K562 (cell line): ENCODE data around the gene HAAO. TPM values are rescaled to one million over a fixed set of nuclear protein-coding genes. Genes with fewer than 3 reads are reported as not detected.
A peak's percentile ranks its signal among the peaks of the same experiment; 100 is the strongest.

Experiments used
- ATAC-seq: fragments of 200-7000 bp; cut with Tn5 transposase; 3 replicates; pipeline ENCODE4 v1.9.1; 2020; ENCODE audit warnings: moderate library complexity
- BruUV-seq: library from RNA; stranded (reverse); fragments of 400-500 nt; replicated peaks from 2 replicates; lab custom pipeline; 2021; lab: Mats Ljungman, UMichigan
- CTCF ChIA-PET: fragments of 300-600 bp; formaldehyde crosslinking; extraction: SDS; loops from one replicate; lab custom pipeline; 2021; ENCODE audit warnings: low intra/inter-chr PET ratio; lab: Yijun Ruan, JAX
- POLR2A ChIA-PET: fragments of 300-600, 350-650 bp; sonication (Branson Sonifier 250); formaldehyde crosslinking; extraction: SDS; loops from one replicate; lab custom pipeline; 2021; ENCODE audit warnings: antibody characterized with exemption, inconsistent platforms; lab: Yijun Ruan, JAX
- DNase-seq, 4 experiments: peaks; one replicate each; pipeline versions ENCODE4 v3.0.0 to v3.0.0-alpha.2; 2011 to 2018; ENCODE audit warnings: low spot score in 3 of 4, mixed read lengths in 3 of 4; ENCODE audit errors: extremely low read depth in 1 of 4
- FAIRE-seq: peaks from 2 replicates; lab custom pipeline; 2011; peaks lifted over from hg19 to GRCh38; lab: Jason Lieb, UNC
- H2AFZ ChIP-seq: 2 replicates; pipeline ENCODE4 v1.6.0; 2011; ENCODE audit warnings: low read depth, low read length, control low read depth, inconsistent platforms
- H3K27ac ChIP-seq: fragments of 200-600 bp; 3 replicates; pipeline ENCODE4 v1.8.0; 2011; ENCODE audit warnings: low read depth, mild to moderate bottlenecking, control low read depth, inconsistent platforms, low read length, moderate library complexity, mixed read lengths; ENCODE audit errors: extremely low read depth
- H3K27me3 ChIP-seq, 2 experiments: fragments of 300-600 bp in 1 of 2; 2 replicates in 1 of 2; 3 replicates in 1 of 2; pipeline versions ENCODE4 v1.6.0 to v1.8.0; 2011; ENCODE audit warnings: inconsistent platforms in 2 of 2, low read length in 2 of 2, mild to moderate bottlenecking in 1 of 2, mixed read lengths in 1 of 2, moderate library complexity in 1 of 2; ENCODE audit not compliant: control insufficient read depth in 2 of 2, insufficient read depth in 2 of 2
- H3K36me3 ChIP-seq: fragments of 300-600 bp; 3 replicates; pipeline ENCODE4 v1.8.0; 2011; ENCODE audit warnings: mild to moderate bottlenecking, low read length, inconsistent platforms; ENCODE audit not compliant: control insufficient read depth, insufficient read depth
- H3K4me1 ChIP-seq, 2 experiments: fragments of 200-600 bp in 1 of 2; replicated peaks in 1 of 2; 2 replicates in 1 of 2; 3 replicates in 1 of 2; pipeline versions ENCODE4 v1.5.1 to v1.8.0; 2011; ENCODE audit warnings: inconsistent platforms in 2 of 2, low read length in 2 of 2, mild to moderate bottlenecking in 1 of 2, mixed read lengths in 1 of 2, moderate library complexity in 1 of 2; ENCODE audit not compliant: control insufficient read depth in 2 of 2, insufficient read depth in 2 of 2
- H3K4me2 ChIP-seq: 2 replicates; pipeline ENCODE4 v1.6.1; 2011; ENCODE audit warnings: low read length, control low read depth, inconsistent platforms, mixed read lengths; ENCODE audit not compliant: insufficient read depth
- H3K4me3 ChIP-seq: fragments of 200-600 bp; sonication (generic), shearing (Covaris generic); 2 replicates; pipeline ENCODE4 v1.5.1; 2016; ENCODE audit warnings: control low read depth, inconsistent platforms
- H3K79me2 ChIP-seq: fragments of 200-600 bp; 3 replicates; pipeline ENCODE4 v1.8.0; 2011; ENCODE audit warnings: low read length, inconsistent platforms; ENCODE audit not compliant: control insufficient read depth, insufficient read depth
- H3K9ac ChIP-seq, 2 experiments: 2 replicates each; pipeline versions ENCODE4 v1.6.0 to v1.6.1; 2011; ENCODE audit warnings: low read depth in 2 of 2, low read length in 2 of 2, control low read depth in 1 of 2, inconsistent platforms in 1 of 2, mild to moderate bottlenecking in 1 of 2, mixed read lengths in 1 of 2; ENCODE audit not compliant: insufficient read depth in 1 of 2
- H3K9me1 ChIP-seq: one replicate; pipeline ENCODE4 v1.6.0; 2011; ENCODE audit warnings: inconsistent platforms, mild to moderate bottlenecking, low read length, moderate library complexity; ENCODE audit not compliant: control insufficient read depth, insufficient read depth
- H3K9me3 ChIP-seq: replicated peaks from 2 replicates; pipeline ENCODE4 v1.5.1; 2011; ENCODE audit warnings: low read depth, low read length, inconsistent platforms; ENCODE audit not compliant: control insufficient read depth, insufficient read depth
- H4K20me1 ChIP-seq: replicated peaks from 2 replicates; pipeline ENCODE4 v1.6.1; 2011; ENCODE audit warnings: low read length, inconsistent platforms, mixed read lengths; ENCODE audit not compliant: control insufficient read depth, insufficient read depth
- C11orf30 ChIP-seq: fragments of 450-650 bp; IDR thresholded peaks from 2 replicates; pipeline ENCODE4 v1.6.1; 2016; ENCODE audit warnings: low read depth, mild to moderate bottlenecking
- CBFA2T2 ChIP-seq: fragments of 450-650 bp; conservative IDR thresholded peaks from 2 replicates; pipeline ENCODE4 v1.6.1; 2017; ENCODE audit warnings: mild to moderate bottlenecking
- EZH2 ChIP-seq: IDR thresholded peaks from 2 replicates; pipeline ENCODE4 v1.6.1; 2012; ENCODE audit warnings: low read depth, mild to moderate bottlenecking, inconsistent platforms, low read length, borderline replicate concordance
- MAFF ChIP-seq: IDR thresholded peaks from 2 replicates; pipeline ENCODE4 v1.6.1; 2012; ENCODE audit warnings: low read length, improper control_type of control experiment
- MAFG ChIP-seq: fragments of 450-650 bp; conservative IDR thresholded peaks from 2 replicates; pipeline ENCODE4 v1.6.1; 2016; ENCODE audit warnings: missing genetic modification characterization, missing compliant biosample characterization
- MAFK ChIP-seq: IDR thresholded peaks from 2 replicates; pipeline ENCODE4 v1.6.1; 2011; ENCODE audit warnings: low read length, improper control_type of control experiment
- TCF7 ChIP-seq: sonication (generic); IDR thresholded peaks from 2 replicates; pipeline ENCODE4 v1.6.1; 2016; ENCODE audit warnings: antibody characterized with exemption, borderline replicate concordance
- TRIM28 ChIP-seq: fragments of 450-650 bp; IDR thresholded peaks from 2 replicates; pipeline ENCODE4 v1.6.1; 2017
- ZNF316 ChIP-seq: fragments of 450-650 bp; IDR thresholded peaks from 2 replicates; pipeline ENCODE4 v1.6.1; 2016
- ZNF76 ChIP-seq: fragments of 250-450 bp; sonication (Bioruptor Pico); IDR thresholded peaks from 2 replicates; pipeline ENCODE4 v1.4.0; 2020; ENCODE audit warnings: mild to moderate bottlenecking, moderate library complexity, borderline replicate concordance
- WGBS: fragments of 100-300 bp; shearing (Covaris generic); methylation state at CpG from one replicate; pipeline ENCODE4 v1.1.6; 2016; ENCODE audit warnings: low coverage, mixed read lengths; ENCODE audit not compliant: insufficient coverage; ENCODE audit errors: missing lambda C conversion rate; 5-methylcytosine and 5-hydroxymethylcytosine counted together
- in situ Hi-C: fragments of 300-500 bp; cut with MboI; formaldehyde crosslinking; loops from 4 replicates; pipeline ENCODE4 v1.15.0; 2018; ENCODE audit warnings: inconsistent platforms, mixed read lengths
- intact Hi-C: fragments of 100-400 bp; cut with micrococcal nuclease; formaldehyde crosslinking; loops from 2 replicates; pipeline ENCODE4 v1.14.2; 2022
- polyA plus RNA-seq, 8 experiments: library from polyadenylated mRNA; depleted of rRNA in 4 of 8; stranded (reverse) in 5 of 8; unstranded in 3 of 8; fragments of >200 nt; fragmentation: Nextera tagmentation in 2 of 8; fragmentation: Illumina TruSeq in 1 of 8; extraction: Ambion mirVana in 2 of 8; extraction: Trizol in 1 of 8; gene quantifications; 2 replicates each; pipeline versions ENCODE4 v1.2.1 to v1.2.3, GENCODE V29; 2011 to 2014; ENCODE audit warnings: inconsistent platforms in 1 of 8, missing spikeins in 1 of 8
- total RNA-seq, 7 experiments: library from RNA; depleted of rRNA in 6 of 7; stranded (reverse); fragments of >200 nt in 6 of 7; fragmentation: Illumina TruSeq in 2 of 7; extraction: Trizol in 2 of 7; gene quantifications; 2 replicates each; pipeline versions ENCODE4 v1.2.1 to v1.2.3, GENCODE V29; 2011 to 2021; ENCODE audit warnings: low replicate concordance in 1 of 7

HAAO gene
- total and polyA plus RNA-seq, 9 of the 15 experiments (the other 6 are each of a cell fraction or from before 2014, with no cell fraction given): not detected

DNA sequence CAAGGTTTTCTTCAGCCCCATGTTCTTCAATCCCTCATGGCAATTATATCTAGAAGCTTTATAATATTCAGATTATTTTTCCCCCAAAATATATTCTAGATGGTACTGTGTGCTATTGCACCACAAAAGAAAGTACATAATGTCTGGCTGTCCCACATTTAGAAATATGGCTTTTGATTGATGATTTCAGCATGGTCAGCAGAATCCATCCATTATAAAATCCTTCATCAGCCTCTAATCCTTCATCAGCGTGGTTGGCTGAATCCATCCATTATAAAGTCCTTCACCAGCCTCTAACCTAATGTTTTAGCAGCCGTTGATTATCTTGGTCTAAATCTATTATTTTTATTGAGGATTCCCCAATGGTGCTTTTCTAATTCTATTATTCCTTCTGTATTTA lies 23.3 kb upstream of the HAAO start:
- Histone ChIP-seq H3K4me3 (no peak overlapping the region), H4K20me1 (no peaks in the 10 kb centered on the region), H3K9me3 (0 out of 2 replicates have a peak, but pooled peaks cover 4% of the 10 kb centered on the region), H2AFZ (no peak overlapping the region), H3K27me3 (no peaks in the 10 kb centered on the region), H3K9me1 (no peaks in the 10 kb centered on the region), H3K36me3 (no peaks in the 10 kb centered on the region), H3K79me2 (no peaks in the 10 kb centered on the region), H3K9ac (no peak overlapping the region), H3K4me2 (no peak overlapping the region), H3K27ac (no peak overlapping the region), H3K4me1 (peaks cover 5 to 9% of the 10 kb centered on the region in 2 experiments; a peak in 4 of 5 replicates)
- in situ Hi-C loops: no loop called here
- DNase-seq (no peak), FAIRE-seq (no peak), ATAC-seq (no peak)
- ChIA-PET POLR2A (no interaction called here), CTCF (no interaction called here)
- WGBS: 2% methylated on average over 2 of the region's 2 CpGs
- no TSS peak for BruUV-seq
- TF ChIP-seq ZNF316: peak; percentile 75
- peak; percentile 65 for TF ChIP-seq C11orf30
- peak; percentile 54 for TF ChIP-seq MAFG (tag)
- no peak for TF ChIP-seq TCF7
- TF ChIP-seq MAFK: peak; percentile 61
- no peak for TF ChIP-seq CBFA2T2
- peak; percentile 64 for TF ChIP-seq MAFF
- no peak for TF ChIP-seq EZH2
- intact Hi-C loops: no loop called here

DNA sequence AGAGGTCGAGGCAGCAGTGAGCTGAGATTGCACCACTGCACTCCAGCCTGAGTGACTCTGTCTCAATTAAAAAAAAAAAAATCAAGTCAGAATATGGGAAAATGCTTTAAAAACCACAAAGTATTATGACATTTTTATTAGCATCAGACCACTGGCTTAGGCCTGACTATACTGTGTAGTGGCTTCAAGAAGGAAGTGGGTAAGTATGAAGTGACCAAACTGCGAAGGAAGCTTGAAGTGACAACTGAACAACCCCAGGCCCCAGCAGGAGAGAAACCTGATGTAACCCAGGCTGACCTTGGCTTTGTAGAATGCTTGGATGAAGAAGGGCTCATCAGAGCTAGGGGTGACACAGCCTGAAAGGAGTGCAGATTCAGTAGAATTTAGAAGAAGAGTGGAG lies 21.4 kb upstream of the HAAO start:
- Histone ChIP-seq H2AFZ (no peak overlapping the region), H3K36me3 (no peaks in the 10 kb centered on the region), H3K9me3 (0 out of 2 replicates have a peak, but pooled peaks cover 4% of the 10 kb centered on the region), H3K9ac (no peak overlapping the region), H3K4me3 (no peak overlapping the region), H3K27me3 (no peaks in the 10 kb centered on the region), H3K4me1 (peaks cover 9 to 19% of the 10 kb centered on the region in 2 experiments; a peak in 4 of 5 replicates), H3K4me2 (no peak overlapping the region), H3K27ac (no peak overlapping the region), H4K20me1 (no peaks in the 10 kb centered on the region), H3K9me1 (no peaks in the 10 kb centered on the region), H3K79me2 (no peaks in the 10 kb centered on the region)
- DNase-seq (no peak), ATAC-seq (no peak), FAIRE-seq (no peak)
- BruUV-seq: no TSS peak
- ChIA-PET POLR2A (interaction anchor here (0.8 kb wide), 1 partner anchor 14 kb away, joined by 4 read pairs; no protein-coding TSS in a partner anchor), CTCF (interaction anchor here (0.6 kb wide), 1 partner anchor 301 kb away, joined by 6 read pairs; no protein-coding TSS in a partner anchor)
- intact Hi-C loops: no loop called here
- TF ChIP-seq TRIM28: 0 out of 2 replicates have a peak, but pooled peaks have one; percentile 27
- TF ChIP-seq ZNF76 (CRISPR knock-in tag): no peak
- WGBS: 58% methylated on average over 2 of the region's 2 CpGs
- in situ Hi-C loops: no loop called here
